Stimulated activated CD4-positive, alpha-beta T cell treated with anti-CD3 and anti-CD28 coated beads, Interleukin-2, amount 100 ng/mL, for 24 hours (primary cell): ENCODE data around the gene PRAME.
"Not testable (repeated sequence)": the region's sequence is repeated elsewhere in the genome, so short reads cannot be mapped to it uniquely, and the experiment has no call there.

Experiments used
- DNase-seq, 2 donors: peaks; one replicate each; pipeline ENCODE4 v3.0.0-alpha.2; 2020

PRAME gene

GRCh38 chr22:22558972-22559603 lies at the start of gene PRAME:
Gene PRAME, minus strand, starts transcription at chr22:22559265. Its CDS starts 2,433 bp downstream, at chr22:22556832.
- peak; percentile 78 to 89 for DNase-seq

GRCh38 chr22:22608022-22608421 lies 49.0 kb upstream of the PRAME start:
- not testable (repeated sequence) for DNase-seq

DNA sequence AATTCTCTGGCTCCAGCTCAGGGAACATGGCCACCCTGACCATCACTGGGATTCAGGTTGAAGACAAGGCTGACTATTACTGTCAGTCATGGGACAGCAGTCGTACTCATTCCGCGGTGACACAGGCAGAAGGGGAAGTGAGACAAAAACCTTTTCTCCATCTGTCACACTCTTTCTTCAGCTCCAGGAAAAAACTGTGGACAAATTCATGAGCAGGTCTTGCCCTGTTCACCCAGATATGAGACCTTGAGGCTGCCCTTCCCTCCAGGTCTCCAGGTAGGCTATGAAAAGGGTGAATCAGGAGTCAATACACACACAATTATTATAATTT lies 46.0 kb upstream of the PRAME start:
- DNase-seq = no peak

- no peak for DNase-seq
Measured at GRCh38 chr22:22604326-22605073, 45.4 kb upstream of the PRAME start.

GRCh38 chr22:22603470-22603947 lies 44.4 kb upstream of the PRAME start:
- no peak for DNase-seq

DNA sequence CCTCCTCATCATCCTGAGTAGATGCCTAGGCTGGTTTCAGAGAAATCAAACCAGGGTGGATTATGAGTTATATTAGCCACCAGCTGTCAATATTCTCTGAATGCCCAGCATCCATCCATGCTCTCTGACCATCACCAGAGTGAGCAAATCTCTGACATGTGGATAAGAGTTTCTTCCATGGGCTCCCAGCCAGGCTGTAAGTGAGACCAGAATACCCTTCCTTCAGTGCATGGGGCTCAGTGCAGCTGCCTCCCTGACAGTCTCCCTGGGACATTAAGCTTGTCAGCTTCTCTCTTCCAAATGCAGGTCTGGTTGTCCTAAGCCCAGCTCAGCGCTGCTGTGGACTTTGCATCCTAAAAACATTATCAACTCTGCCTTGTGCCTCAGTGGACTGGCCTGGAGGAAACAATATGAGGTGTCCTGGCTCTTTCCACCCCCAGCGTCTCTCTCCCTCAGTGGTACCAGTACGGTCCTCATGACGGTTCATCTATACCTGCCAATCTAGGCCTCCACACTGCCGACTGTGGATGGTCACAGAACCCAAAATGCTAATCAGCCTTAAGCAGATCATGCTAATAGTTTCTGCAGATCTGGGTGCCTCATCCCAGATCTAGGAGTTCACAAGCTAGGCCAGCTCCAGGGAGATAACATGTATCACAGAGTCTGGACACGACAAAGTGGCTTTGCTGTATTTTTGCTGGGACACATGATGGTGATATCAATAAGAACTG lies 41.6 kb upstream of the PRAME start:
- DNase-seq = no peak

DNA sequence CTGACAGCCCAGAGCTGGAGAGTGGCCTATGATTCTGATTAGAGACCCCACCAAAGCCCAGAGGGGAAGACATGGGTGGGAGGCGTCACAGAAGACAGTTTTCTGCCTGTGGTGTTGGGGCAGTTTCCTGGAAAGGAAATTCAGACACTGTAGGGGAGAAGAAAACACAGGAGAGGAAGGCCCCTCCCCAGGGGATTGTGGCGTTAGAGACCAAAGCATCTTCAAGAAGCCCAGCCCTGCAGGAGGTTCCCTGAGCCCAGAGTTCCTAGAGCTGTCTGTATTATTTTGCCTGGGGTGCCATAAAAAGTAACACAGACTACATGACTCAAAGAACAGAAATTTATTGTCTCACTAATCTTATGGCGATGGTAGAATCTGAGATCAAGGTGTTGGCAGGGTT lies 40.2 kb upstream of the PRAME start:
- no peak for DNase-seq

DNA sequence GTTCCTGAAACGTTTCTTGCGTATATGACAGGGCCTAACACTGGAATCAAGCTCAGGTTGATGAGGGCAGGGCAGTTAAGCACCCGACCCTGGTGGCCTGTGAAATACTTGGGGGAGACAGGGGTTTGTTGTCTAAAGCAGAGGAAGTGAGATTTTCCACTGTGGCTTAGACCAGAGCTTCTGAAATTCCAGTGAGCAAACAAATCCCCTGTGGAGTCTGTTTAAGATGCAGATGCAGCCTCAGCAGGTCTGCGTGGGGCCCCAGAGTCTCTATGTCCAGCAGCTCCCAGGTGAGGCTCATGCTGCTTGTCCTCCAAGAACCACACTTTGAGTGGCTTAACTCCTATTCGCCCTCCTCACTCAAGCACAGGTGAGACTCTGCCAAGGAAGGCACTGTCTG lies 39.1 kb upstream of the PRAME start:
- DNase-seq = no peak

- no peak for DNase-seq
Measured at GRCh38 chr22:22595001-22595835, 36.2 kb upstream of the PRAME start.

- peak; percentile 62 to 72 for DNase-seq
Measured at GRCh38 chr22:22593964-22594656, 35.0 kb upstream of the PRAME start.

- DNase-seq = no peak
Measured at GRCh38 chr22:22593250-22593649, 34.2 kb upstream of the PRAME start.

DNA sequence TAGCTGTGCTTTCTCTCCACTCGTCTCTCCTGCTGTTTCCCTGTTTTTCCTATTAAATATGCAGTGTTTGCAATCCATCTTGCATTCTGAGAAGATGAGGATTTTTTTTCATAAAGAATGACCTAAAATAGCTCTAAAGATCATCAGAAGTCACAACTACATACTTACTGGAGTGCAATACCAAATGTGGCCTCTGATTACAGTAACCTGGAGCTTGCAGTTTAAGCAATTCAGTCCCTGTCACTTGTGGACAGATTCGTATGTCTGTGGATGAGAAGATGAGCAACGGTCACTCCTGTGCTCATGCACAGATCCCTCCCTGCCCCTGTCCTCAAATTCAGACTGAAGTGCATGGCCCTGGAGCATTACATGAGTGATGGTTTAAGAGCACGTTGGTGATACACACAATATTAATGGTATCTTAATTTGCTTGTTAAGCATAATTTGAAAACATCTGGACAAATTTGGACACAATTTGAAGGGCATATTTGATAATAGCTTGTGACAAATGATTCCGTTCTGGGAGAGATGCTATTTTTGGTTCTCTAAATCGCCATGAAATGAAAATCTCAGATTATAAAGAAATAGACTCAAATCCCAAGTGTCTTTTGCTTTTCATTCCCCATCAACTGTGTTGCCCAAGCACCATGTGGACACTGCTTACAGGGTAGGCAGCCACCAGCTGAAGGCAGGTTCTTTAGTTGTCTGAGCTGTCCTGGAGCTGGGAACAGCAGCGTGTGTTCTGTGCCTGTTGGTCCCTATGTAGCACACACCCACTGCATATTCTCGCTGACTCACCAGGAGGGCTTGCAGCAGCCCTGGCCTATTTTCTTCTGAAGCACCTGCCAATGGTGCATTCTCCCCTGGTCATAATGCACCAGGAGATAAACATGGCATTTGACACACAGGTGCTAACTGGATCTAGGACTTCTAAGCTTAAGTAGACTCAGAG lies 32.6 kb upstream of the PRAME start:
- DNase-seq = no peak

DNA sequence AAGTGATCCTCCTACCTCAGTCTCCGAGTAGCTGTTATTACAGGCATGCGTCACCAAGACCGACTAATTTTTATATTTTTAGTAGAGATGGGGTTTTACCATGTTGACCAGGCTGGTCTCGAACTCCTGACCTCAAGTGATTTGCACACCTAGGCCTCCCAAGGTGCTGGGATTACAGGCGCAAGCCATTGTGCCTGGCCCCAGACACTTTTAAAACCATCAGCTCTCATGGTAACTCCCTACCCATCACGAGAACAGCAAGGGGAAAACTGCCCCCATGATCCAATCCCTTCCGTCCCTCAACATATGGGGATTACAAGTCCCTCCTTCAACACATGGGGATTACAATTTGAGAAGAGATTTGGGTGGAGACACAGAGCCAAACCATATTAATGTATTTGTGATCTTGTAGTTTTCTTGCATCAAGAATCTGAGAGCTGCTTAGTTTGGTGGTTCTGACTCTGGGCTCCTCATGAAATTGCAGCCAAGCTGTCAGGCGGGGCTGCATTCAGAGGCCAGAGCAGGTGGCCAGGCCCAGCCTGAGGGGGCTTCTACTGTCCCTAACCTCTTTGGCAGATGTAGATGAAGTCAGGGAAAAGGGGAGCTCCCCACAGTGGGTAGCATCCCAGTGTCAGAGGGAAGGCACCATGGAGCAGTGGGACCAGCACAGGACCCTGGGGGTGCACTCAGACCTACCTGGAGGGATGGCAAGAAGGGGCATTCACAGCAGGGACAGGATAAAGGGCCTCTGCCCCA lies 31.2 kb upstream of the PRAME start:
- no peak for DNase-seq

- DNase-seq = no peak
Measured at GRCh38 chr22:22588485-22589164, 29.6 kb upstream of the PRAME start.

DNA sequence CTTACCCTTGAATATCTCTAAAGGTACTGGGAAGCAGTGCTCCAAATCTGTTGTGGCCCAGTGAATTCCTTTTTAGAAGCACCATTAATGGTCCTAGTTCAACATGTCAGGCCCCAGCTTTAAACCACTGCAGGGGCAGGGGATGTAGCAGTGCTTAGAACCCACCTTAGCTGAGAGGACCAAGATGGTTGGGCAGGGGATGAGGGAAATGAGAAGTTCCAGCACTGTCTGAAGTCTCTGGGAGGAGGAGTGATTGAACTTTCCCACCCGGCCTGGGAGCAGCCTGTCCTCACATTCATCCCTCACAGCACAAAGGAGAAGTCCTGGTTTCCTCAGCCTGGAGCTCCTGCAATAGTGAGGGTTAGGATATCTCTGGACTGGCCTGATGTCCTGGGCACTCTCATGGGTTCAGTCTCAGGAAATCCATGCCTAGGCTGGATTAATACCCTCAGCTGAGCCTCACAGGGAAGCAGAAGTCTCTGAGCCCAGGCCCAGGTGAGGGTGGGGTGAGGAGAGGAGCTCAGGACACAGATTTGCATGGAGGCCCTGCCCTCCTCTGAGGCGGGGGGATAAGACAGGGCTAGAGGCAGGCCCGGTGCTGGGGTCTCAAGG lies 28.6 kb upstream of the PRAME start:
- no peak for DNase-seq

DNA sequence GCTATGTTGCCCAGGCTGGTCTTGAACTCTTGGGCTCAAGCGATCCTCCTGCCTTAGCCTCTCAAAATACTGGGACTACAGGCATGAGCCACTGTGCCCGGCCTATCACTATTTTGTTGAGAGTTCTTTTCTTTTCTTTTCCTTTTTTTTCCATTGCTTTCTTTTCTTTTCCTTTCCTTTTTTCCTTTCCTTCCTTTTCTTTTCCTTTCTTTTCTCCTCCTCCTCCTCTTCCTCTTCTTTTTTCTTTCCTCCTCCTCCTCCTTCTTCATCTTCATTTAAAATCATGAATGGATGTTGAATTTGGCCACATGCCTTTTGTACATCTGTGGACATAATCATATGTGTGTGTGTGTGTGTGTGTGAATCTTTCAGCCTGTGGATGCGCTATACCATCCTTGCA lies 25.7 kb upstream of the PRAME start:
- no peak for DNase-seq

- DNase-seq = no peak
Measured at GRCh38 chr22:22583030-22583429, 24.0 kb upstream of the PRAME start.

DNA sequence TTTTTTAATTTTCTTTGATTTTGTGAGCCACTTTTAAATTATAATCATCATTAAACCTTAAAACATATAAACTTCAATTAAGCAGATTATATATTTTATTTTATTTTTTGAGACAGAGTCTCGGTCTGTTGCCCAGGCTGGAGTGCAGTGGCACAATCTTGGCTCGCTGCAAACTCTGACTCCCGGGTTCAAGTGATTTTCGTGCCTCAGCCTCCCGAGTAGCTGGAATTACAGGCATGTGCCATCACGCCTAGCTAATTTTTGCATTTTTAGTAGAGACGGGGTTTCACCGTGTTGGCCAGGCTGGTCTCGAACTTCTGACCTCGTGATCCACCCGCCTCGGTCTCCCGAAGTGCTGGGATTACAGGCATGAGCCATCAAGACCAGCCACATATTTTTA lies 22.5 kb upstream of the PRAME start:
- not testable (repeated sequence) for DNase-seq

DNA sequence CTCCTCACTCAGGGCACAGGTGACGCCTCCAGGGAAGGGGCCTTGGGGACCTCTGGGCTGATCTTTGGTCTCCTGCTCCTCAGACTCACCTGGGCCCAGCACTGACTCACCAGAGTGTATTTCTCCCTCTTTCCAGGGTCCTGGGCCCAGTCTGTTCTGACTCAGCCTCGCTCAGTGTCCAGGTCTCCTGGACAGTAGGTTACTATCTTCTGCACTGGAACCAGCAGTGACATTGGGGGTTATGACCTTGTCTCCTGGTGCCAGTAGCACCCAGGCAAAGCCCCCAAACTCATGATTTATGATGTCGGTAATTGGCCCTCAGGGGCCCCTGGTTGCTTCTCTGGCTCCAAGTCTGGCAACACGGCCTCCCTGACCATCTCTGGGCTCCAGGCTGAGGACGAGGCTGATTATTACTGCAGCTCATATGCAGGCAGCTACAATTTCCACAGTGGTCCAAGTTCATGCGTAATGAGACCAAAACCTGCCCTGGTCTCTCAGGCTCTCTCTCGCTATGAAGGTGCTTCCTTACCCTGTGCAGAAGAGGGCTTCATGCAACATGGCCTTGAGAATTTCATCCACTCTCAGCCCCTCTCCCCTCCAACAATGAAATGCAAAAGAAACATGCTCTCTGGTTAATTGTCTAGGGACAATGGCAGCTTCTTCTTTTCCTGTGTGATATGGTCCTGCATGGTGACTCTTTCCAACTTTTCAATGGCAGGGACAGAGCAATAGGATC lies 21.0 kb upstream of the PRAME start:
- no peak for DNase-seq
